Osteoblast (primary cell): ENCODE data around the gene NRXN2. TPM values are rescaled to one million over a fixed set of nuclear protein-coding genes. Genes with fewer than 3 reads are reported as not detected.

ENCODE experiments used
- DNase-seq: peaks from one replicate; pipeline ENCODE4 v3.0.0; 2011; ENCODE audit warnings: low spot score, mixed read lengths; ENCODE audit not compliant: insufficient read length; ENCODE audit errors: missing footprints
- H2AFZ ChIP-seq: 2 replicates; pipeline ENCODE4 v1.6.0; 2011; ENCODE audit warnings: mild to moderate bottlenecking, low read length
- H3K27ac ChIP-seq: 2 replicates; pipeline ENCODE4 v1.5.1; 2011; ENCODE audit warnings: mild to moderate bottlenecking, low read depth, low read length, moderate library complexity
- H3K27me3 ChIP-seq: 2 replicates; pipeline ENCODE4 v1.6.0; 2012; ENCODE audit warnings: mild to moderate bottlenecking, control low read depth, inconsistent platforms, low read length, moderate library complexity; ENCODE audit not compliant: insufficient read depth
- H3K36me3 ChIP-seq: 2 replicates; pipeline ENCODE4 v1.5.1; 2011; ENCODE audit warnings: mild to moderate bottlenecking, low read length, control low read depth, moderate library complexity; ENCODE audit not compliant: insufficient read depth
- H3K4me1 ChIP-seq: 2 replicates; pipeline ENCODE4 v1.5.1; 2011; ENCODE audit warnings: mild to moderate bottlenecking, low read length, control low read depth, moderate library complexity; ENCODE audit not compliant: insufficient read depth
- H3K4me2 ChIP-seq: 2 replicates; pipeline ENCODE4 v1.6.0; 2011; ENCODE audit warnings: mild to moderate bottlenecking, low read length; ENCODE audit not compliant: insufficient read depth
- H3K4me3 ChIP-seq: fragments of 200-600 bp; sonication (generic); 3 replicates; pipeline ENCODE4 v1.5.1; 2012; ENCODE audit warnings: mild to moderate bottlenecking, low read length, inconsistent platforms; ENCODE audit not compliant: insufficient read depth
- H3K79me2 ChIP-seq: 2 replicates; pipeline ENCODE4 v1.6.0; 2012; ENCODE audit warnings: mild to moderate bottlenecking, low read length, control low read depth, inconsistent platforms; ENCODE audit not compliant: insufficient read depth
- H3K9me3 ChIP-seq: 2 replicates; pipeline ENCODE4 v1.5.1; 2011; ENCODE audit warnings: low read depth, low read length, control low read depth
- H4K20me1 ChIP-seq: 2 replicates; pipeline ENCODE4 v1.6.0; 2012; ENCODE audit warnings: mild to moderate bottlenecking, low read length, control low read depth; ENCODE audit not compliant: insufficient read depth
- total RNA-seq: library from RNA; depleted of rRNA; stranded (reverse); fragments of >200 nt; gene quantifications from 2 replicates; pipeline ENCODE4 v1.2.3, GENCODE V29; 2012
- TF ChIP-seq, protein P1 (sequence below): IDR thresholded peaks from 2 replicates; pipeline ENCODE4 v1.5.1; 2011; ENCODE audit warnings: mild to moderate bottlenecking, low read depth, low read length, moderate library complexity; ENCODE audit errors: extremely low read depth

NRXN2 gene
- total RNA-seq, 1 donor = 90.1 TPM

DNA sequence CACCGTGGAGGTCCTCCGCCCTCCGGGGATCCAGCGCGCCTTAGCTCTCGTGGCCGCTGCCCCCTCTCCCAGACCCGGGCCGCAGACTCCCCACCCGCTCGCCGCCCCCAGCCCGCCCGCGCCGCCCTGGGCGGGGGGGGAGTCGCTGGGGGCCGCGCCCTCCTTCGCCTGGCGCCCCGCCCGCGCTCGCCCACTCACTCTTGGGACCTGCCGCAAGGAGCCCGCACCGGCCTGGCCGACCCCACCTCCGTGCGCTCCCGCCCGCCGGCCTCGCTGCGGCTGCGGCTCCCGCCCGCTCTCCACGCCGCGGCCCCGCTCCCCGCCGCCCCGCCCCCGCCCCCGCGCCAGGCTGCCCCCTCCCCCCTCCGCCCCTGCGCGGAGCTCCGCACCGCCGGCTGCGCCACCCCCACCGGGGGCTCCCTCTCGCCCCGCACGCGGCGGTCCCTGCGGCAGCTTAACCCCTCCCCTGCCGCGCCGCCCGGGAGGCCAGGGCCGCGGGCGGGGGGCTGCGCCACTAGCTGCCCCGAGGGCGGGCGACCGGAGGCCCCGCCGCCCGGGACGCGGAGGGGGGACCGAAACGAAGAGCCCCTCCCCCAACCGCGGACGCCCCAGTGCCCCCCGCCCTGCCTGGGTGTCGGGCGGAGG is 21.7 kb upstream of the NRXN2 start:
- no peak overlapping the region for H2AFZ ChIP-seq
- peaks cover 10% of the 10 kb centered on the region for H3K4me1 ChIP-seq
- DNase-seq = peak; percentile 84
- peak overlapping the region; percentile 16 for H3K4me3 ChIP-seq
- H4K20me1 ChIP-seq = no peaks in the 10 kb centered on the region
- H3K36me3 ChIP-seq = no peaks in the 10 kb centered on the region
- TF ChIP-seq, protein P1, sequence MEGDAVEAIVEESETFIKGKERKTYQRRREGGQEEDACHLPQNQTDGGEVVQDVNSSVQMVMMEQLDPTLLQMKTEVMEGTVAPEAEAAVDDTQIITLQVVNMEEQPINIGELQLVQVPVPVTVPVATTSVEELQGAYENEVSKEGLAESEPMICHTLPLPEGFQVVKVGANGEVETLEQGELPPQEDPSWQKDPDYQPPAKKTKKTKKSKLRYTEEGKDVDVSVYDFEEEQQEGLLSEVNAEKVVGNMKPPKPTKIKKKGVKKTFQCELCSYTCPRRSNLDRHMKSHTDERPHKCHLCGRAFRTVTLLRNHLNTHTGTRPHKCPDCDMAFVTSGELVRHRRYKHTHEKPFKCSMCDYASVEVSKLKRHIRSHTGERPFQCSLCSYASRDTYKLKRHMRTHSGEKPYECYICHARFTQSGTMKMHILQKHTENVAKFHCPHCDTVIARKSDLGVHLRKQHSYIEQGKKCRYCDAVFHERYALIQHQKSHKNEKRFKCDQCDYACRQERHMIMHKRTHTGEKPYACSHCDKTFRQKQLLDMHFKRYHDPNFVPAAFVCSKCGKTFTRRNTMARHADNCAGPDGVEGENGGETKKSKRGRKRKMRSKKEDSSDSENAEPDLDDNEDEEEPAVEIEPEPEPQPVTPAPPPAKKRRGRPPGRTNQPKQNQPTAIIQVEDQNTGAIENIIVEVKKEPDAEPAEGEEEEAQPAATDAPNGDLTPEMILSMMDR = no peak
- H3K9me3 ChIP-seq = no peaks in the 10 kb centered on the region
- peak overlapping the region; percentile 68 for H3K4me2 ChIP-seq
- peaks cover 56% of the 10 kb centered on the region for H3K27me3 ChIP-seq
- H3K79me2 ChIP-seq = no peaks in the 10 kb centered on the region
- H3K27ac ChIP-seq = no peak overlapping the region

DNA sequence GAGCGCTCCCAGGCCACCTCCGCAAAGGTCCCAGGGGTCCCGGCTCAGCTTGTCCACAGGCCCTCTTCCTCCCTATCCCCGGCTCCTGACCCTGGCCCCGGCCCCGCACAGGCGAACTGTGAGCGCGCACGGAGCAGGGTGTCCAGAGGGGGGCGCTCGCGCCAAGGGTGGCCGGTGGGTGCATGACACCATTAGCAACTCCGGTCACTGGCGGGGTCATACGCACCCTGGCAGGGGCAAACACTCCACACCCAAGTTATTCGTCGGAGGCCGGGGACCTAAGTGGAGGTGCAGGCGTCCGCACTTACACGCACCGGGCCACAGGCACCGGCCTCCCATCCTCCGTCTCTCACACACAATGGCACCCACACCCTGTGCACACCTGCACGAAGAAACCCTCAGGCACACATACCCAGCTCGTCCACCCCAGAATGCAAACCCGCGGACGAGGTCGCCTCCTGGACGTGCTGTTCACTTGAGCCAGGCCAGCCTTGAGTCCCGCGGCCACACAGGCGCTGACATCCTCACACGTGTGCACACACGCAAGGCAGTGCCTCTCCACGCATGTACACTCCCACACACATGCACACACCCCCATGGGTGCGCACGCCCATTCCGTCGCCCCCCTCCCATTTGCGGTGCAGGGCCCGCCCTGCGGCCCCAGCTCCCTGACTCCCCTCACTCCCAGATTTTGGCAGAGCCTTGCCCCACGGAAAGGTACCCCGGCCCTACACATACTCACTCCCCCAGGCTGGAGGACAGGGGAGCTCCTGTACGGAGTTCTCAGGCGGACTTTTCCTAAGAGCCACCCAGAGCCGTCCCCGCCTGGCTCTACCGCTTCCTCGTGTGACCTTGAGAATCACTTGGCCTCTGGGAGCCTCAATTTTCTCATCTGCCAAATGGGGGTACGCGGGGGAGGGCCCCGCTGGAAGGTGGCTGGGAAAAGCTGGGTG is 20.9 kb upstream of the NRXN2 start, which contains the start of gene RASGRP2:
TSS of gene RASGRP2 (minus strand) at position 552 of the 953 bp plus-strand sequence. CDS start 1,276 bp downstream, outside the sequence.
- Histone ChIP-seq H3K79me2 (no peaks in the 10 kb centered on the region), H4K20me1 (no peaks in the 10 kb centered on the region), H3K4me2 (peak within 1 kb of the TSS; percentile 89), H3K27me3 (peaks cover 56% of the 10 kb centered on the region), H3K9me3 (no peaks in the 10 kb centered on the region), H3K27ac (no peak within 1 kb of the TSS), H3K4me3 (peak within 1 kb of the TSS; percentile 69), H3K4me1 (peaks cover 10% of the 10 kb centered on the region), H3K36me3 (no peaks in the 10 kb centered on the region), H2AFZ (no peak within 1 kb of the TSS)
- peak; percentile 95 for DNase-seq
- TF ChIP-seq, protein P1 = peak; percentile 49

DNA sequence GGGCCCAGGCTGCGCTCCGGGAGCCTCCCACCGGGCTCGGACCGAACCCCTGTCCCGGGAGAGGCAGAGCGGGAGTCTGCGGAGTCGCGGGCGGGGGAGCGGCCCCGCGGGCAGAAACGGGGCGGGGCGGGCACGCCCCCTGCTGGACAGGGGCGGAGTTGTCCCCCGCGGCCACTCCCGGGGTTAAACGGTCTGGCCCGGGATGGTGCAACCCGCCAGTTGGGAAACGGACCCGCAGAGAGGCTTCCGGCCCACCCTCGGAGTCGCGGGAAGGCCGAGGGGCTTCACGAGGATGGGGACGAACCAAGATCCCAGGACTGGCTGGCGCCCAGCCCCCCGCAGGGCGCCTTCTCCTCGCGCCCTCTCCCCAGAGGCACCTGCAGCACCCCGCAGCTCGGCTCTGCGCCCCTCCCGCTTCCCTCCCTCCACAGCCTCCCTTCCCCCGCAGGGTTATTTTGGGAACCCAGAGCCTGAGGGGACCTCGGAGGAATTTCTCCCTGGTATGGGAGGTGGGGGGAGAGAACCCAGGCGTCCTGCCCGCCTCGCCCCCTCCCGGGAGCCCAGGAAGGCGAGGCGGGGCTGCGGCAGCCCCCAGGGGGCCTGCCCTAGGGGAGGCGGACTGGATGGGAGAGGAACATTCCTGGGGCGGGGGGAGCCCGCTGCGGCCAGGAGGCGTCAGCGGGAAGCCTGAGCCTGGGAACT is 20.0 kb upstream of the NRXN2 start:
- Histone ChIP-seq H3K4me1 (peaks cover 10% of the 10 kb centered on the region), H3K27ac (no peak overlapping the region), H4K20me1 (no peaks in the 10 kb centered on the region), H3K27me3 (peaks cover 56% of the 10 kb centered on the region), H3K4me3 (peak overlapping the region; percentile 69), H3K36me3 (no peaks in the 10 kb centered on the region), H3K9me3 (no peaks in the 10 kb centered on the region), H3K79me2 (no peaks in the 10 kb centered on the region), H2AFZ (peak overlapping the region; percentile 81), H3K4me2 (peak overlapping the region; percentile 89)
- TF ChIP-seq, protein P1 = peak; percentile 64
- DNase-seq = peak; percentile 100
